Skin of body (tissue), 2 donors: ENCODE data around the gene DENND6B. TPM values are rescaled to one million over a fixed set of nuclear protein-coding genes. Genes with fewer than 3 reads are reported as not detected.
"Not testable (repeated sequence)": the region's sequence is repeated elsewhere in the genome, so short reads cannot be mapped to it uniquely, and the experiment has no call there.

Experiments used
- DNase-seq: peaks from one replicate; lab custom pipeline; 2025; lab: John Stamatoyannopoulos, UW
- total RNA-seq: library from RNA; depleted of rRNA; stranded (reverse); fragments of >200 nt; gene quantifications from one replicate; pipeline ENCODE4 v1.2.3, GENCODE V29; 2014

DENND6B gene, protein sequence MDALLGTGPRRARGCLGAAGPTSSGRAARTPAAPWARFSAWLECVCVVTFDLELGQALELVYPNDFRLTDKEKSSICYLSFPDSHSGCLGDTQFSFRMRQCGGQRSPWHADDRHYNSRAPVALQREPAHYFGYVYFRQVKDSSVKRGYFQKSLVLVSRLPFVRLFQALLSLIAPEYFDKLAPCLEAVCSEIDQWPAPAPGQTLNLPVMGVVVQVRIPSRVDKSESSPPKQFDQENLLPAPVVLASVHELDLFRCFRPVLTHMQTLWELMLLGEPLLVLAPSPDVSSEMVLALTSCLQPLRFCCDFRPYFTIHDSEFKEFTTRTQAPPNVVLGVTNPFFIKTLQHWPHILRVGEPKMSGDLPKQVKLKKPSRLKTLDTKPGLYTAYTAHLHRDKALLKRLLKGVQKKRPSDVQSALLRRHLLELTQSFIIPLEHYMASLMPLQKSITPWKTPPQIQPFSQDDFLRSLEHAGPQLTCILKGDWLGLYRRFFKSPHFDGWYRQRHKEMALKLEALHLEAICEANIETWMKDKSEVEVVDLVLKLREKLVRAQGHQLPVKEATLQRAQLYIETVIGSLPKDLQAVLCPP
- total RNA-seq, result 2.9 TPM

DNA sequence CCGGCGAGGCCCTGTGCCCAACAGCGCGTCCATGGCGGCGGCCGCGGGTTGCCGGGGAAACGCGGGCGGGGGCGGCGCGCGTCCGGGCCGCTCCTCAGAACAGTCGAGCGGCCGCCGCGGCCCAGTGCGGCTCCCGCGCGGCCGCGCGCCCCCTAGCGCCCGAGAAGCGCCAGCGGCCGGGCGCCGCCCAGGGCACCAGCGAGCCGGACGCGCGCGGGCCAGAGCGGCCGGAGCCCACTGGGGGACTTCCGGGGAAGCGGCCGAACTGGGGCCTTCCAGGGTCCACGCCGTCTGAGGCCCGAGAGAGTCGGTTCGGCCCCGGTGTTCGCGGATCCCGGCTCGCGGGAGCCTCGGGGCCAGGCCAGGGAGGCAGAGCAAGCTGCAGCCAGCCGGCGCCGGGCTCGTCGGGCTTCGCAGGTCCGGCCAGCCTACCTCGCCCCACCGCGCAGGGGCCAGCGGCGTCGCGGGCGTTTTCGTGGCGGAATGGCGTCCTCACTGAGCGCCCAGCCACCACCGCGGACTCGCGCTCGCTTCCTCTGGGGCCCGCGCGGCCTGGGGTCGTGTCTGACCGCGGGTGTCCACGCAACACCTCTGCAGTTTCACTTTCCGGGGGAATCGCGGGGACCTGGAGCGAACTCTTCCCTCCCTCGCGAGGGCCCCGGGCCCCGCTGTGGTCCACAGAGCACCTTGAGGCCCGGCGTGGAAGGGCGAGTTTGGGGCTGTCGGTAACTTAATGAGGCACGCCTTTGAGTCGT lies at the start of gene DENND6B:
TSS of gene DENND6B (minus strand) at position 57 of the 755 bp plus-strand sequence. CDS start at position 33, 24 bp downstream.
- peak; percentile 55 for DNase-seq

DNA sequence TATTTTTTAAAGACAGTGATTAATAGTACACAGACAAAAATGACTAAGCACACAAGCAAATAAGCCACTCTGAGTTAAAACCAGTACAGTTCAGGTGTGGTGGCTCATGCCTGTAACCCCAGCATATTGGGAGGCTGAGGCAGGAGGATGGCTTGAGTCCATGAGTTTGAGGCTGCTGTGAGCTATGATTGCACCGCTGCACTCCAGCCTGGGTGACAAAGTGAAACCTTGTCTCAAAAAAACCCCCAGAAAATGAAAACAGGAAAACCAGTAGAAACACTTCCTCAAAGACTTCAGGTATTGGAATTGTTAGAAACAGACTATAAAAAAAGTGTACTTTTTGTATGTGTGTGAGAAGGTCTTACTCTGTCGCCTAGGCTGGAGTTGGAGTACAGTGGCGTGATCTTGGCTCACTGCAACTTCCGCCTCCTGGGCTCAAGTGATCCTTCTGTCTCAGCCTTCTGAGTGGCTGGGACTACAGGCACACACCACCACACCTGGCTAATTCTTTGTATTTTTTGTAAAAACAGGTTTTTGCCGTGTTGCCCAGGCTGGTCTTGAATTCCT lies 49.4 kb upstream of the DENND6B start:
- DNase-seq, result no peak

DNA sequence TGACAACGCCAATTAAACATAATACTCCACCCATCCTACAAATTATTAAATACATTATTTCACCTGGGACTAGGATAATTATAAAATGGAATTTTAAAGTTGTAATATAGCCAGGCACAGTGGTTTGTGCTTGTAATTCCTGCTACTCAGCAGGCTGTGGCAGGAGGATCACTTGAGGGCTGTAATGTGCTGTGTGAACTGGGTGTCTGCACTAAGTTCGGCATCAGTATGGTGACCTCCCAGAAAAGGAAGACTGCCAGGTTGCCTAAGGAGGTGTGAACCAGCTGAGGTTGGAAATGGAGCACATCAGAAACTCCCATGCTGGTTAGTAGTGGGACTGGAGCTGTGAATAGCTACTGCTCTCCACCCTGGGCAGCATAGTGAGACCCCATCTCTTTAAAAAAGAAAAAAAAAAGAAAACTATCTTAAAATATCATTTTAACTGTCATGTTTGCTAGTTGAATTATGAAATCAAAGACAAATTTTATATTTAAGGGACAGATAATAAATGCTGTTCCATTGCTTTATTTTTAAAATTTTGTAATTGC lies 44.4 kb upstream of the DENND6B start:
- DNase-seq, result no peak

DNA sequence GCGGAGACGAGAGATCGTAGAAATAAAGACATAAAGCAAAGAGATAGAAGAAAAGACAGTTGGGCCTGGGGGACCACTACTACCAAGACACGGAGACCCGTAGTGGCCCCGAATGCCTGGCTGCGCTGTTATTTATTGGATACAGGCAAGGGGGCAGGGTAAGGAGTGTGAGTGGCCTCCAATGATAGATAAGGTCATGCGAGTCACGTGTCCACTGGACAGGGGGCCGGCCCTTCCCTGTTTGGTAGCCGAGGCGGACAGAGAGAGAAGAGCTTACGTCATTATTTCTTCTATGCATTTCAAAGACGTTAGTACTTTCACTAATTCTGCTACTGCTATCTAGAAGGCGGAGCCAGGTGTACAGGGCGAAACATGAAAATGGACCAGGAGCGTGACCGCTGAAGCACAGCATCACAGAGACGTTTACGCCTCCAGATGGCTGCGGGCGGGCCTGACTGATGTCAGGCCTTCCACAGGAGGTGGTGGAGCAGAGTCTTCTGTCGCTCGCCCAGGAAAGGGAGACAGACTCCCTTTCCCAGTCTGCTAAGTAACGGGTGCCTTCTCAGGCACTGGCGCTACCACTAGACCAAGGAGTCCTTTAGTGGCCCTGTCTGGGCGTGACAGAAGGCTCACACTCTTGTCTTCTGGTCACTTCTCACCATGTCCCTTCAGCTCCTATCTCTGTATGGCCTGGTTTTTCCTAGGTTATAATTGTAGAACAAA lies 41.1 kb upstream of the DENND6B start:
- DNase-seq, result no peak

DNA sequence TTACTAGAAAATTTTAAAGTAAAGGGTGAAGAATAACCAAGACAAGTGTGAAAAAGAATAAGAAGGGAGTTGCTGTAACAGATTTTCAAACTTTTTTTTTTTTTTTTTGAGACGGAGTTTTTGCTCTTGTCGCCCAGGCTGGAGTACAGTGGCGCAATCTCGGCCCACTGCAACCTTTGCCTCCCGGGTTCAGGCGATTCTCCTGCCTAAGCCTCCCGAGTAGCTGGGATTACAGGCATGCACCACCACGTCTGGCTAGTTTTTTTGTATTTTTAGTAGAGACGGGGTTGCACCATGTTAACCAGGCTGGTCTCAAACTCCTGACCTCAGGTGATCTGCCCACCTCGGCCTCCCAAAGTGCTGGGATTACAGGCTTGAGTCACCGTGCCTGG lies 37.0 kb upstream of the DENND6B start:
- not testable (repeated sequence) for DNase-seq

DNA sequence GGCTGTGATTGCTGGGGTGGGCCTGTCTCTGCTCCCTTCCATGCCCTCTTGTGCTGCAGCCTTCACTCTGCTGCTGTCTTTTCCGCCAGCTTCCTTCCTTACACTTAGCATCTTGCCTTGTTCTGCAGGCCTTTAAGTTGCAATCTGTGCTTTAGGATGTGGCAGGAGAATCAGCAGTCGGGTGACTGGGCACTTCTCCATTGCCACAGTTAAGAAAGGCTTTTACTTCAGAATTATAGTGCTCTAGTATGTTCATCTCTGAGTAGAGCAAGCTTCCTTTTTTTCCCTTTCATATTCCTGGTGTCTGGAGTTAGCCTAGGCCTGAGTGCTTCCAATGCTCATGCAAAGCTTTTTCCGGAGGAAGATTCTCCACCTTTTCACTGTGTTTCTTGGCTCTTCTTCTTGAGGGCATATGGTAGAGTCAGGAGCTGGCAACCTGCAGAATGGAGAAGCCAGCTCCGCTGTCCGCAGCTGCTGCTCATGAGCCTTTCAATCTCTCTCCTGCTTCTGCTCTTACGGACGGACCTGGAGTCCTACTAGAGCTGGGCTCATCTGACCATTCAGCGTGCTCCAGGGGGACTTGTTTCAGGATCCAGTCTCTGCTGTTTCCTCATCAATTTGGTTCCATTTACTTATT lies 36.5 kb upstream of the DENND6B start:
- DNase-seq, result no peak

DNA sequence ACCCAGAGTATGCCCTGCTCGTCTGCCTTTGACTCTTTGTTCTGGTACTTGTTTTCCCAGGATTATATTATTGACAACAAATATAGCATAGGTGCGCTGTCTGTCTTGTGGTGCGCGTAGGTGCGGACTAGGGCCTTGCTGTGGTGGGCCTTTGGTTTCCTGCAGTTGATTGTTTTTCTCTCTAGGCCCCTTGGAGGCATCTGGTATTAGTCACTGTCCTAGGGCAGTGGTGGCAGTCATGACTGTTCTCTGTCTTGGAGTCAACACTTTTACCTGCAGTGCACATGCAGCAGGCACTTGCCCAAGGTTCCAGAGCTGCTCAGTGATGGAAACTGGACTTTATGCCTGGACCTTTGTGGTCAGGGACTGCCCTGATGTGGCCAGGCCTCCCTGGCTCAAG lies 34.9 kb upstream of the DENND6B start:
- no peak for DNase-seq

DNA sequence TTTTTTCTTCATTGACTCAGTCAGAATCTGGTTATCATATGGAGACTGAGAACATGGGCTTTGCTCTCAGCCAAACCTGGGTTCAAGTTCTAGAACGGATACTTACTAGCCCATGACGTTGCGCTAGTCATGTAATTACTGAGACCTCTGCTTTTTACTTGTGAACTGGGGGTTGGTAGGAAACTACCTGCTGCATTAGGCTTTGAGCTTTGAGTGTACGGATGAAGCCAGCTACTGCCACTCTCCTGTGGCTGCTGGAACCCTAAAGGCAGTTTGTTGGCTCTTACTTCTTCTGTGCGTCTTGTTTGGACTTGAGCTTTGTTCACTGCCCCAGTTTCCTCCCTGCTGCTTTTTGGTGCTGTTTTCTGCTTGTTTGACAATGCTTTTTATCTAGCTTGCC lies 34.4 kb upstream of the DENND6B start:
- no peak for DNase-seq

DNA sequence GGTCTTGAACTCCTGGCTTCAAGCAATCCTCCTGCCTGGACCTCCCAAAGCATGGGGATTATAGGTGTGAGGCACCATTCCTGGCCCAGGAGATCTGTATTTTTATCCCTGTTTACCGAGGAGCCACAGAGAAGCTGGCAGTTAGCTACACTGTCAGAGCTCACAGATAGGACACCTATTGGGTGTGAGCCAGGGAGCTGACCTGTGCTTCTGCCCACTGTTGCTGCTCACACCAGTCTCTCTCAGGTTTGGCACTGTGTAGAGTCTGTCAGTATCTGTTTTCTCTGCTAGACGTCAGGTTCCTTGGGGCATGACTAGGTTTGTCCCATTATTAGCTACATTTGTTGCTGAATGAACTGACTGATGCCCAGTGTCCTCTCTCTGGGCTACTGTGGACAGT lies 33.8 kb upstream of the DENND6B start:
- no peak for DNase-seq

DNA sequence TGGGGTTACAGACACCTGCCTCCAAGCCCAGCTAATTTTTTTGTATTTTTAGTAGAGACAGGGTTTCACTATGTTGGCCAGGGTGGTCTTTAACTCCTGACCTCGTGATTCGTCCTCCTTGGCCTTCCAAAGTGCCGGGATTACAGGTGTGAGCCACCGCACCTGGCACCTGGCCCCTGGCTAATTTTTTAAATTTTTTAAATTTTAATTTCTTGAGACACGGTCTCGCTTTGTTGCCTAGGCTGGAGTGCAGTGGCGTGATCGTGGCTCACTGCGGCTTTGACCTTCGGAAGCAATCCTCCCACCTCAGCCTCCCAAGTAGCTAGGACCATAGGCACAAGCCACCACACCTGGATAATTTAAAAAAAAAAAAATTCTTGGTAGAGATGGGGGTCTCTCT lies 30.9 kb upstream of the DENND6B start:
- DNase-seq, result no peak

DNA sequence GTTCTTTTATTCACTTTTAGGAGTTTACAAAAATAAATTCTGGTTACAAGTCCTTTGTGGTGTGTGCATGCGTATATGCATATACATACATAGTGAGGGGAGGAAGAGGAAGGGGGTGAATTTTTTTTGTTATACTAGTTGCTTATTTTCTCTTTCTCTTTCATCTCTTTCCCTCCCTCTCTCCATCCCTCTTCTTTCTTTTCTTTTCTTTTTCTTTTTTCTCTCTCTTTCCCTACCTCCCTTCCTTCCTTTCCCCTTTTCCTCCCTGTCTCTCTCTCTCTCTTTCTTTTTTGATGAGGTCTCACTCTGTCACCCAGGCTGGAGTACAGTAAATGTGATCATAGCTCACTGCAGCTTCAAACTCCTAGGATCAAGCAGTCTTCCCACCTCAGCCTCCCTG lies 30.4 kb upstream of the DENND6B start:
- DNase-seq, result no peak

DNA sequence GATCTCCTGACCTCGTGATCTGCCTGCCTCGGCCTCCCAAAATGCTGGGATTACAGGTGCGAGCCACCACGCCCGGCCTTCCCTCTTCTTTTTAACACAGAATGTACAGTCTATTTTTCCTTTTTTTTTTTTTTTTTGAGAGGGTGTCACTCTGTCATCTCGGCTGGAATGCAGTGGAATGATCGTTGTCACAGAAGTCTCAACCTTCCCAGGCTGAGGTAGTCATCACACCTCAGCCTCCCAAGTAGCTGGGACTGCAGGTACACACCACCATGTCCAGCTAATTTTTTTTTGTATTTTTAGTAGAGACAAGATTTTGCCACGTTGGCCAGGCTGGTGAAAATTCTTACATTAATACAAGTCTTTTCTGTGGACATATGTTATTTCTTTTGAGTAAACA lies 29.4 kb upstream of the DENND6B start:
- no peak for DNase-seq

DNA sequence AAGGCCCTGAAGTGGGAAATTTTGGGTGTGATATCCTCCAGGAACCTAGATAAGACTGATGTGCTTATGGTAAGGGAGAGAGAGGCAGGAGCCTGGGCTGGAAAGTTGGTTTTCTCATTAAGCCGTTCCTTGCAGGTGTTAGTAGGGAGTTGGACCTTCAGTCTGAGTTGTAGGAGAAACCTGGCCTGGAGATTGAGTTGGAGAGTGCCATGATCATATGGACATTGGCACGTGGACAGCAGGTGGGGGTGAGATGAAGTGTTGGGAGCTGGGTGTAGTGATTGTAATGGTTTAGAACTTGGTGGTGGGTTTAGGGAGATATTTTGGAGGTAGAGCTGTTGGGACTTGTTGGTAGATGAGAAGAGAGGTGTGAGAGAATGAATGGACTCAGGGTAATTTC lies 21.2 kb upstream of the DENND6B start:
- DNase-seq, result no peak

DNA sequence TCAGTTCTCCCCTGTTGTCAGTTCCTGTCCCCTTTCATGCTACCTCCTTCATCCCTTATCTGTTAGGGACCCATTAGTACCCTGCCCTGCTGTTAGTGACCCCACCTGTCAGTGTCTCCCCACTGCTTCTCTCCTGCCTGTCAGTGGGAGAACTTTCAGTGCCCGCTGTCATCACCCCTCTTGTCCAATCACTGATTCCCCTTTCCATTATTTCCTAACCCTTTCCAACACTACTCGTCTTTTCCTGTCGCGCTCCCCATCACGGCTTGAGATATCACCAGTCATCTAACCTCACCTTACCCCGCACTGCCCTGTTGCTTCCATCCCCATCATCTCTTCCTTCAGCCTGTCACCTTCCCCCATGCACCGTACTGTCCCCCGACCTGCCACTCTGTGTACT lies 20.3 kb upstream of the DENND6B start:
- DNase-seq, result no peak

DNA sequence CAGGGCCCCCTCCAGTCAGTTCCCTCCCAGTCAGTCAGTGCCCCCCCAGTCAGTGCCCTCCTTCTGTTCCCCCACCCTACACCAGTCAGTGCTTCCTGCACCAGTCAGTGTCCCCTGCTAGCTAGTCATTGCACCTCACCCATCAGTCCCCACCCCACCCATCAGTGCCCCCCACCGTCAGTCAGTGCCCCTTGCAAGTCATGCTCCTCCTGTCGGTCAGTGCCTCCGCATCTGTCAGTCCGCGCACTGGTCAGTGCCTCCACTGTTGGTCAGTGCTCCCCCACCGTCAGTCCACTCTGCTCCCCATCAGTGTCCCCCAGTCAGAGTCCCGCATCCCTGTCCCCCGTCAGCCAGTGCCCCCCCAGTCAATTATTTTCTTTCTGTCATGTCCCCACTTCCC lies 19.7 kb upstream of the DENND6B start:
- no peak for DNase-seq

DNA sequence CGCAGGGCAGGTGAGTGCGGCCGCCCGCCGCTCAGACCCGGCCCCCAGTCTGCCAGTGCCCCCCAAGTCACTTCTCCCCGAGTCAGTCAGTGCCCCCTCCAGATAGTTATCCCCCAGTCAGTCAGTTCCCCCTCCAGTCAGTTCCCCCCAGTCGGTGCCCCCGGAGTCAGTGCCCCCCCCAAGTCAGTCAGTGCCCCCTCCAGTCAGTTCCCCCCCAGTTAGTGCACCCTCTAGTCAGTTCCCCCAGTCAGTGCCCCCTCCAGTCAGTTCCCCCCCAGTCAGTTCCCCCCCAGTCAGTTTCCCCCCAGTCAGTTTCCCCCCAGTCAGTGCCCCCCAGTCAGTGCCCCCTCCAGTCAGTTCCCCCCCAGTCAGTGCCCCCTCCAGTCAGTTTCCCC lies 16.7 kb upstream of the DENND6B start:
- no peak for DNase-seq

DNA sequence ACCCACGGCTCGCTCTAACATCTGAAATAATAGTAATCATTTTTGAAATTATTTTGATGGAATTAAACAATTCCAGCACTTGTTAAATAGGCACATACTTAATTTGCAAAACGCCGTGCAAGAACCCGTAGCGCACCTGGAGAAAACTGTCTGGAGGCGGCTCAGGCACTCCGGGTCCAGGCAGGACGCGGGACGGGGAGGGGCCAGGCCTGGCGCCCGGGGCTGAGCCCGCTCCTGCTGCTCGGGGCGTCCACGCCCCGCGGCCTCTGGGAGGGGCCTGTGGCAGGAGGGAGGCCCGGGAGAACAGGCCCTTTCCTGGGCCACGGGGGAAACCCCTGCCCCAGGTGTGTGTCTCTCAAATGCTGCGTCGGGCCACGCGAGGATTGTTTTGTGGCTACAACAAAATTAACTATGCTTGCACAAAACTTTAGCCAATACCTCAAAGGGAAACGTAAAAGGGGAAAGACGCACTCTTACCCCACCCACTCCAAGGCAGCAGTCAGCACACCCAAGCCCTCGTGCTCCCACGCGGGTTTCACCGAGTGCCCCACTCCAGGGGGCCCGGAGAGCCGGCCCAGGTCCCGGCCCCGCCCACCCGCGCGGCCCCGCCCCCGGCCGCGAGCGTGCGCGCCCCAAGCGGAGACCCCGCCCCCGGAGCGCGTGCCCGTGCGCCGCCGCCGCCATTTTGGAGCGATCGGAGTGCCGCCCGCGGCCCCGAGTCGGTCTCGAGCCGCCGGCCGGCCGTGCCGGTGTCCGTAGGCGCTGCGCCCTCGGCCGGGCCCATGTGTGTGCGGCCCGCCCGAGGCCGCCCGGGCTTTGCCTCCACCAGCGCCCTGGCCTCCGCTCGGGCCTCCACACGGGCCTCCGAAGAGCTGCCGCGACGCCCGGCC lies 16.1 kb upstream of the DENND6B start, which contains the start of gene PPP6R2:
TSS of gene PPP6R2 (plus strand) at position 677 of the 890 bp plus-strand sequence. CDS start 50,582 bp downstream, outside the sequence.
- peak; percentile 44 for DNase-seq

DNA sequence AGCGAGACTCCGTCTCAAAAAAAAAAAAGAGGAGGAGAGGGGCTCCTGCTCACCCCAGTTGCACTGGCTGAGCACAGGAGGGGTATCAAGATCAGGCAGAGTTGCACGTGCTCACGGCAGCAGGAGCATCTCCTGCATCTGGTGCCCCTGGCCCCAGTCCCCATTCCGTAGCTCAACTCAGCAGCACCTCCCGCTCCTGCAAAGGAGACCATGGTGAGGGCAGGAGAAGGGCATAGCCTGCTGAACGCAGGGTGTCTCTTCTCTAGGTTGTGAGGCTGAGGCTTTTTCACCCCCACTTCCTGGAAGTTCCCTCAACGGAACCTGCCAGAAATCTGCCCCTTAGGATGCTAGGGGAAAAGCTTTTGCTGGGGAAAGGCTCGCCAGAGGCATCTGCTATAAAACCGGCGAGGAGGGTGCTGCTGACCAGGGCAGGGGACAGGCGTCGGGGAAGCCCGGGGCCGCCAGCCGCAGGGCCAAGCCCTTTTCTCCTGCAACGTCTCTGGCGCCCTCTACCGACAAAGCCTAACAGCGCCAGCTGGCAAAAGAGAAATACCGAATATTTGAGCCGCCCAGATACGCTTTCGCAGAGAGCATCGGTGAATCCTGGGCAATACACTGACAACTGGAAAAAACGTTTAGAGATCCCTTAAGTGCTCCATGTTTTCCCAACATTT lies 15.3 kb upstream of the DENND6B start:
- DNase-seq, result peak; percentile 56
